ENCODE results near the gene FGF7. TPM values are rescaled to one million over a fixed set of nuclear protein-coding genes. Genes with fewer than 3 reads are reported as not detected.

FGF7 gene, protein sequence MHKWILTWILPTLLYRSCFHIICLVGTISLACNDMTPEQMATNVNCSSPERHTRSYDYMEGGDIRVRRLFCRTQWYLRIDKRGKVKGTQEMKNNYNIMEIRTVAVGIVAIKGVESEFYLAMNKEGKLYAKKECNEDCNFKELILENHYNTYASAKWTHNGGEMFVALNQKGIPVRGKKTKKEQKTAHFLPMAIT
- 1 to 10 TPM; 2.8 to 3.2 TPM for total RNA-seq
- polyA plus RNA-seq (ENCODE audit: insufficient read depth, low read depth, low replicate concordance) = 1.6 TPM
- long read RNA-seq, donor 1, full-length matches to known transcripts = 3 of 11 reads
- long read RNA-seq, donor 1, partial matches to known transcripts = 8 of 11 reads
- long read RNA-seq, donor 1, other reads (novel, unspliced or antisense) = 0 of 11 reads
- long read RNA-seq, donor 2 = 0 reads

GRCh38 chr15:49423021-49423420 is at the start of gene FGF7:
Gene FGF7 (plus strand): TSS chr15:49423242. CDS start chr15:49424298, 1,056 bp downstream.
- 37 to 50% methylated on average over 4 of the region's 4 CpGs for WGBS, 2 donors
- TF ChIP-seq POLR2A (IDR thresholded peaks at IDR 0.05) = no peak
- no peak for TF ChIP-seq CTCF (IDR thresholded peaks at IDR 0.05)
- Histone ChIP-seq H3K4me1 (no peaks in the 10 kb centered on the region), H3K9me3 (no peaks in the 10 kb centered on the region), H3K27me3 (no peaks in the 10 kb centered on the region), H3K4me3 (peak within 1 kb of the TSS; percentile 10 to 11), H3K36me3 (ENCODE audit: low read depth, missing control alignments) (no peaks in the 10 kb centered on the region), H3K27ac (no peak within 1 kb of the TSS)
- no peak for DNase-seq
- intact Hi-C loops (cut with DNase I; ENCODE audit: low total_unique reads) = no loop called here

- Histone ChIP-seq H3K36me3 (ENCODE audit: low read depth, missing control alignments) (no peaks in the 10 kb centered on the region), H3K27me3 (no peaks in the 10 kb centered on the region), H3K27ac (no peak overlapping the region), H3K9me3 (no peaks in the 10 kb centered on the region), H3K4me3 (no peak overlapping the region), H3K4me1 (no peaks in the 10 kb centered on the region)
- TF ChIP-seq POLR2A (IDR thresholded peaks at IDR 0.05) = no peak
- no peak for TF ChIP-seq CTCF (IDR thresholded peaks at IDR 0.05)
- intact Hi-C loops (cut with DNase I; ENCODE audit: low total_unique reads) = no loop called here
- 83 to 96% methylated on average over 3 to 4 of the region's 4 CpGs for WGBS, 2 donors
- DNase-seq = no peak
Observed at GRCh38 chr15:49379996-49380395, 43.0 kb upstream of the FGF7 start.

DNA sequence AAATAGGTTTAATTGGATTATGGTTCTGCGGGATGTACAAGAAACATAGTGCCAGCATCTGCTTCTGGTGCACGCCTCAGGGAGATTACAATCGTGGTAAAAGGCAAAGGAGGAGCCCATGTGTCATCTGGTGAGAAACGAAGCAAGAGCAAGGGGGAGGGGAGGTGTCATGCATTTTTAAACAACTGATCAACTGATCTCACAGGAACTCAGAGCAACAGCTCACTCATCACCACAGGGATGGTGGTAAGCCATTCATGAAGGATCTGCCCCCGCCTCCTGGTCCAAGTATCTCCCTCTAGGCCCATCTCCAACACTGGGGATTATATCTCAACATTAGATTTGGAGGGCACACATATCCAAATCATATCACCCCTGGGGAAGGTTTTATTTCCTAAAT is 42.1 kb upstream of the FGF7 start:
- TF ChIP-seq CTCF (IDR thresholded peaks at IDR 0.05) (no peak), POLR2A (IDR thresholded peaks at IDR 0.05) (no peak)
- Histone ChIP-seq H3K27ac (no peak overlapping the region), H3K4me3 (no peak overlapping the region), H3K27me3 (no peaks in the 10 kb centered on the region), H3K36me3 (ENCODE audit: low read depth, missing control alignments) (no peaks in the 10 kb centered on the region), H3K4me1 (no peaks in the 10 kb centered on the region), H3K9me3 (no peaks in the 10 kb centered on the region)
- 77 to 87% methylated on average over 5 of the region's 5 CpGs for WGBS, 2 donors
- intact Hi-C loops (cut with DNase I; ENCODE audit: low total_unique reads) = no loop called here
- no peak for DNase-seq

DNA sequence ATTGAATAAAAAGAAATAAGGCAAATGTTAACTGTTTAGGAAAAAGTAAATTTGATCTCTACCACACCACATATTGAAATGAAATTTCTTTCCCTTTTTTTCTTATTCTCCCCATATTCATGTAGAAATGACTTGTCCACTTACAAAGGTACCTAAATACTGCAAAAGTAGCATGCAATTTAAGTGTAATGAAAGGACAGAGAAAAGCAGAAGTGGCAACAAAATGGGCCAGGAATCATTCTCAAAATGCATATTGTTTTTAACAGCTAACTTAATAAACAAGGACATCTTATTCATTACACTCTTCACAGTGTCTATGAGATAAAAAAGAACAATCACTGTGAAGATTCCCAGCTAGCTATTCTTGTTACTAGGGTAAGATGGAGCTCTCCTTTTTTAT is 40.6 kb upstream of the FGF7 start:
- DNase-seq = no peak
- no peaks in the 10 kb centered on the region for H3K27me3 ChIP-seq
- TF ChIP-seq POLR2A (IDR thresholded peaks at IDR 0.05) (no peak), CTCF (IDR thresholded peaks at IDR 0.05) (no peak)
- no peaks in the 10 kb centered on the region for H3K9me3 ChIP-seq
- H3K36me3 ChIP-seq (ENCODE audit: low read depth, missing control alignments) = no peaks in the 10 kb centered on the region
- no peaks in the 10 kb centered on the region for H3K4me1 ChIP-seq
- intact Hi-C loops (cut with DNase I; ENCODE audit: low total_unique reads) = no loop called here
- no peak overlapping the region for H3K4me3 ChIP-seq
- H3K27ac ChIP-seq = no peak overlapping the region

DNA sequence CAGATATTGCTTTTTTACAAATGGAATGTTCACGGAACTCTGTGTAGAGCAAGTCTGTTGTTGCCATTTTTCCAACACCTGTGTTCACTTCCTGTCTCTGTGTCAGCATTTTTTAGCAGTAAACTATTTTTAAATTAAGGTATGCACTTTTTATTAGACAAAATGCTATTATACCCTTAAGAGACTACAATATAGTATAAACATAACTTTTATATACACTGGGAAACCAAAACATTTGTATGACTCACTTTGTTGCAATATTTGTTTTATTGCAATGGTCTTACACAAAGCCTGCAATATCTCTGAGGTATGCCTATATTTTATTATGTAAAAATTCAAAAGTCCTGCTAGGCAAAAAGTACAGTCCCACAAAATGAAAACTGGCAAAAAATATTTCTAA is 39.8 kb upstream of the FGF7 start:
- H3K36me3 ChIP-seq (ENCODE audit: low read depth, missing control alignments) = no peaks in the 10 kb centered on the region
- H3K4me3 ChIP-seq = no peak overlapping the region
- H3K9me3 ChIP-seq = no peaks in the 10 kb centered on the region
- WGBS, 2 donors = 78 to 82% methylated on average over 1 of the region's 1 CpG
- TF ChIP-seq CTCF (IDR thresholded peaks at IDR 0.05) (no peak), POLR2A (IDR thresholded peaks at IDR 0.05) (no peak)
- no peak for DNase-seq
- H3K27ac ChIP-seq = no peak overlapping the region
- no peaks in the 10 kb centered on the region for H3K4me1 ChIP-seq
- no peaks in the 10 kb centered on the region for H3K27me3 ChIP-seq
- intact Hi-C loops (cut with DNase I; ENCODE audit: low total_unique reads) = no loop called here

Data from testis (tissue), 5 donors.